Measurements from ENCODE around the gene TWF2. TPM values are rescaled to one million over a fixed set of nuclear protein-coding genes. Genes with fewer than 3 reads are reported as not detected.

The TWF2 gene
- total and polyA plus RNA-seq, 2 of the 13 experiments (the other 11 are each of a cell fraction or from before 2014, with no cell fraction given), result 45.5 to 108 TPM

GRCh38 chr3:52195291-52195597, 43.7 kb downstream of the TWF2 start:
- Histone ChIP-seq H3K4me1 (ENCODE audit: insufficient read depth, low read length) (peaks cover 51% of the 10 kb centered on the region), H4K20me1 (ENCODE audit: insufficient read depth, low read length) (no peaks in the 10 kb centered on the region), H3K9ac (ENCODE audit: insufficient read depth, low read depth, low read length) (no peak overlapping the region), H2AFZ (ENCODE audit: low read length) (no peak overlapping the region), H3K27ac (ENCODE audit: extremely low read length, insufficient read depth, low read length) (no peak overlapping the region), H3K27me3 (ENCODE audit: control insufficient read depth in 1 of 2, insufficient read depth in 2 of 2, low read length in 2 of 2) (peaks cover 0 to 8% of the 10 kb centered on the region in 2 experiments; a peak in 1 of 5 replicates), H3K36me3 (replicated peaks in 1 of 2; ENCODE audit: control insufficient read depth in 1 of 2, insufficient read depth in 2 of 2, low read length in 2 of 2) (peaks cover 0 to 4% of the 10 kb centered on the region in 2 experiments; a peak in 1 of 5 replicates), H3K79me2 (ENCODE audit: insufficient read depth, low read length) (peaks cover 11% of the 10 kb centered on the region), H3K4me3 (replicated peaks in 1 of 3; ENCODE audit: insufficient read depth in 1 of 3, low read depth in 2 of 3, low read length in 3 of 3) (no peak overlapping the region), H3K4me2 (ENCODE audit: low read depth, low read length) (no peak overlapping the region), H3K9me3 (ENCODE audit: low read length) (no peaks in the 10 kb centered on the region)
- FAIRE-seq (no peak), DNase-seq (ENCODE audit: low spot score) (no peak), ATAC-seq (no peak)
- ChIA-PET CTCF (ENCODE audit: low intra/inter-chr PET ratio, low total read pairs) (no interaction called here), POLR2A (no interaction called here)
- intact Hi-C loops (cut with micrococcal nuclease; ENCODE audit: unreplicated experiment) (no loop called here), in situ Hi-C loops (cut with HindIII; ENCODE audit: extremely low pct_ligation_motif_present, low pct_unique_long_range_greater_than_20kb) (no loop called here)
- no TSS peak for BruUV-seq (replicated peaks)
- WGBS (ENCODE audit: low lambda C conversion rate), result 73% methylated on average over 3 of the region's 3 CpGs
- TF ChIP-seq PCBP2 (optimal IDR thresholded peaks at IDR 0.05; ENCODE audit: low read depth, low read length, poor library complexity, severe bottlenecking), result peak; percentile 48
- no peak for TF ChIP-seq FOXP1 (IDR thresholded peaks at IDR 0.05)
- no peak for TF ChIP-seq FOXP1 (CRISPR knock-in tag; IDR thresholded peaks at IDR 0.05)
- no peak for TF ChIP-seq ZSCAN20 (CRISPR knock-in tag; IDR thresholded peaks at IDR 0.05; ENCODE audit: borderline replicate concordance)

- peaks cover 0 to 4% of the 10 kb centered on the region in 2 experiments; a peak in 1 of 5 replicates for H3K36me3 ChIP-seq (replicated peaks in 1 of 2; ENCODE audit: control insufficient read depth in 1 of 2, insufficient read depth in 2 of 2, low read length in 2 of 2)
- no peak overlapping the region for H3K9ac ChIP-seq (ENCODE audit: insufficient read depth, low read depth, low read length)
- TF ChIP-seq, protein P1, sequence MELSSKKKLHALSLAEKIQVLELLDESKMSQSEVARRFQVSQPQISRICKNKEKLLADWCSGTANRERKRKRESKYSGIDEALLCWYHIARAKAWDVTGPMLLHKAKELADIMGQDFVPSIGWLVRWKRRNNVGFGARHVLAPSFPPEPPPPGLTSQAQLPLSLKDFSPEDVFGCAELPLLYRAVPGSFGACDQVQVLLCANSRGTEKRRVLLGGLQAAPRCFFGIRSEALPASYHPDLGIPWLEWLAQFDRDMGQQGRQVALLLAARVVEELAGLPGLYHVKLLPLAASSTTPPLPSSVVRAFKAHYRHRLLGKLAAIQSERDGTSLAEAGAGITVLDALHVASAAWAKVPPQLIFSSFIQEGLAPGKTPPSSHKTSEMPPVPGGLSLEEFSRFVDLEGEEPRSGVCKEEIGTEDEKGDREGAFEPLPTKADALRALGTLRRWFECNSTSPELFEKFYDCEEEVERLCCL (CRISPR knock-in tag; IDR thresholded peaks at IDR 0.05; ENCODE audit: borderline replicate concordance), result no peak
- TF ChIP-seq HES4 (CRISPR knock-in tag; IDR thresholded peaks at IDR 0.05; ENCODE audit: borderline replicate concordance) (no peak), ZNF431 (CRISPR knock-in tag; IDR thresholded peaks at IDR 0.05; ENCODE audit: borderline replicate concordance, low read depth) (no peak)
- H3K4me2 ChIP-seq (ENCODE audit: low read depth, low read length), result no peak overlapping the region
- H3K79me2 ChIP-seq (ENCODE audit: insufficient read depth, low read length), result peaks cover 11% of the 10 kb centered on the region
- no peaks in the 10 kb centered on the region for H4K20me1 ChIP-seq (ENCODE audit: insufficient read depth, low read length)
- H3K27ac ChIP-seq (ENCODE audit: extremely low read length, insufficient read depth, low read length), result no peak overlapping the region
- DNase-seq (ENCODE audit: low spot score) (no peak), FAIRE-seq (no peak), ATAC-seq (no peak)
- ChIA-PET CTCF (ENCODE audit: low intra/inter-chr PET ratio, low total read pairs) (no interaction called here), POLR2A (no interaction called here)
- H3K27me3 ChIP-seq (ENCODE audit: control insufficient read depth in 1 of 2, insufficient read depth in 2 of 2, low read length in 2 of 2), result peaks cover 0 to 8% of the 10 kb centered on the region in 2 experiments; a peak in 1 of 5 replicates
- peaks cover 45% of the 10 kb centered on the region for H3K4me1 ChIP-seq (ENCODE audit: insufficient read depth, low read length)
- WGBS (ENCODE audit: low lambda C conversion rate), result 78% methylated on average over 11 of the region's 14 CpGs
- no peak overlapping the region for H2AFZ ChIP-seq (ENCODE audit: low read length)
- no peak overlapping the region for H3K4me3 ChIP-seq (replicated peaks in 1 of 3; ENCODE audit: insufficient read depth in 1 of 3, low read depth in 2 of 3, low read length in 3 of 3)
- in situ Hi-C loops (cut with HindIII; ENCODE audit: extremely low pct_ligation_motif_present, low pct_unique_long_range_greater_than_20kb), result no loop called here
- no peaks in the 10 kb centered on the region for H3K9me3 ChIP-seq (ENCODE audit: low read length)
- BruUV-seq (replicated peaks), result no TSS peak
- intact Hi-C loops (cut with micrococcal nuclease; ENCODE audit: unreplicated experiment), result no loop called here
These were observed 44.3 kb downstream of the TWF2 start for GRCh38 chr3:52194485-52195290.
